ENCODE results near the gene AKNAD1.

- no peak for TF ChIP-seq IKZF1 (conservative IDR thresholded peaks at IDR 0.05)
- TF ChIP-seq JUNB (IDR thresholded peaks at IDR 0.05): no peak
- no peak for TF ChIP-seq CTCF (IDR thresholded peaks at IDR 0.05 in 2 of 3, conservative IDR thresholded peaks at IDR 0.05 in 1 of 3; ENCODE audit: control insufficient read depth in 2 of 3, extremely low read depth in 1 of 3, insufficient read depth in 1 of 3, low read depth in 3 of 3, low read length in 3 of 3)
- no peak for TF ChIP-seq RUNX3 (IDR thresholded peaks at IDR 0.05; ENCODE audit: low read length)
- TF ChIP-seq BMI1 (IDR thresholded peaks at IDR 0.05; ENCODE audit: borderline replicate concordance): no peak
- TF ChIP-seq FOXM1 (IDR thresholded peaks at IDR 0.05; ENCODE audit: low read depth, low read length): no peak
- no peak for TF ChIP-seq EP300 (IDR thresholded peaks at IDR 0.05; ENCODE audit: borderline replicate concordance in 1 of 2, control insufficient read depth in 1 of 2, low read depth in 2 of 2, low read length in 2 of 2)
- TF ChIP-seq HSF1 (IDR thresholded peaks at IDR 0.05; ENCODE audit: low read depth, low read length): no peak
- no peak for TF ChIP-seq IRF3 (IDR thresholded peaks at IDR 0.05)
- no peak for TF ChIP-seq EZH2 (IDR thresholded peaks at IDR 0.05; ENCODE audit: borderline replicate concordance, control insufficient read depth, low read depth, low read length)
- TF ChIP-seq POLR2AphosphoS5 (IDR thresholded peaks at IDR 0.05; ENCODE audit: low read length): no peak
- TF ChIP-seq SRF (IDR thresholded peaks at IDR 0.05; ENCODE audit: low read depth in 2 of 2, low read length in 2 of 2): no peak
These were observed 8.5 kb upstream of the AKNAD1 start for GRCh38 chr1:108865316-108865910.

Measured in GM12878 (cell line).